ENCODE data around the gene PPM1M. TPM values are rescaled to one million over a fixed set of nuclear protein-coding genes. Genes with fewer than 3 reads are reported as not detected.

PPM1M gene
- total RNA-seq (ENCODE audit: low replicate concordance), result 1.1 and 3.1 TPM in 2 replicates

GRCh38 chr3:52245322-52246263 is at the start of gene PPM1M:
Gene PPM1M (plus strand): TSS chr3:52245759. CDS start chr3:52245825, 66 bp downstream.
- peaks cover 4% of the 10 kb centered on the region for H3K4me1 Mint-ChIP-seq
- H3K4me3 Mint-ChIP-seq, result peak within 1 kb of the TSS; percentile 79
- H3K79me2 ChIP-seq (ENCODE audit: low read depth), result no peaks in the 10 kb centered on the region
- peaks cover 26% of the 10 kb centered on the region for H3K27me3 Mint-ChIP-seq (ENCODE audit: insufficient read depth, low read depth)
- H3K36me3 Mint-ChIP-seq, result peaks cover 11% of the 10 kb centered on the region
- peaks cover 46% of the 10 kb centered on the region for H3K27me3 ChIP-seq
- no peaks in the 10 kb centered on the region for H3K4me1 ChIP-seq
- H3K9ac ChIP-seq, result no peak within 1 kb of the TSS
- no peaks in the 10 kb centered on the region for H3K9me3 ChIP-seq (ENCODE audit: low read depth)
- no peaks in the 10 kb centered on the region for H3K9me3 Mint-ChIP-seq
- no peak within 1 kb of the TSS for H3K27ac Mint-ChIP-seq
- no peaks in the 10 kb centered on the region for H3K36me3 ChIP-seq
- H2AFZ ChIP-seq (replicated peaks), result peak within 1 kb of the TSS; percentile 89
- H3K27ac ChIP-seq, result no peak within 1 kb of the TSS
- peaks cover 18% of the 10 kb centered on the region for H3F3A ChIP-seq (ENCODE audit: low read depth)
- H3K4me2 ChIP-seq, result peak within 1 kb of the TSS; percentile 75
- TF ChIP-seq CTCF (IDR thresholded peaks at IDR 0.05) (no peak), EZH2phosphoT487 (IDR thresholded peaks at IDR 0.05) (peak; percentile 47), EZH2 (IDR thresholded peaks at IDR 0.05) (peak; percentile 84)
- DNase-seq (ENCODE audit: low spot score), result peak; percentile 83
- H3K4me3 ChIP-seq, result peak within 1 kb of the TSS; percentile 49
- H4K20me1 ChIP-seq (ENCODE audit: low read depth), result peaks cover 2% of the 10 kb centered on the region

GRCh38 chr3:52195823-52196331 is 49.7 kb upstream of the PPM1M start:
- Mint-ChIP-seq H3K9me3 (no peaks in the 10 kb centered on the region), H3K36me3 (peaks cover 7% of the 10 kb centered on the region), H3K27ac (no peak overlapping the region), H3K27me3 (ENCODE audit: insufficient read depth, low read depth) (peaks cover 2% of the 10 kb centered on the region), H3K4me1 (peaks cover 23% of the 10 kb centered on the region), H3K4me3 (no peak overlapping the region)
- H3F3A ChIP-seq (ENCODE audit: low read depth), result no peaks in the 10 kb centered on the region
- DNase-seq (ENCODE audit: low spot score), result no peak
- no peak overlapping the region for H3K4me2 ChIP-seq
- H4K20me1 ChIP-seq (ENCODE audit: low read depth), result peaks cover 12% of the 10 kb centered on the region
- no peak overlapping the region for H3K27ac ChIP-seq
- peaks cover 11% of the 10 kb centered on the region for H3K36me3 ChIP-seq
- no peak overlapping the region for H3K4me3 ChIP-seq
- no peaks in the 10 kb centered on the region for H3K9me3 ChIP-seq (ENCODE audit: low read depth)
- no peak overlapping the region for H3K9ac ChIP-seq
- H3K79me2 ChIP-seq (ENCODE audit: low read depth), result peaks cover 28% of the 10 kb centered on the region
- TF ChIP-seq EZH2phosphoT487 (IDR thresholded peaks at IDR 0.05) (no peak), CTCF (IDR thresholded peaks at IDR 0.05) (no peak), EZH2 (IDR thresholded peaks at IDR 0.05) (no peak)
- peaks cover 9% of the 10 kb centered on the region for H3K4me1 ChIP-seq
- no peaks in the 10 kb centered on the region for H3K27me3 ChIP-seq
- H2AFZ ChIP-seq (replicated peaks), result no peak overlapping the region

GRCh38 chr3:52196977-52197376 is 48.6 kb upstream of the PPM1M start:
- no peak for DNase-seq (ENCODE audit: low spot score)
- peak overlapping the region; percentile 99 for H3K4me3 Mint-ChIP-seq
- no peak overlapping the region for H2AFZ ChIP-seq (replicated peaks)
- peaks cover 2% of the 10 kb centered on the region for H3K27me3 Mint-ChIP-seq (ENCODE audit: insufficient read depth, low read depth)
- H4K20me1 ChIP-seq (ENCODE audit: low read depth), result peaks cover 12% of the 10 kb centered on the region
- H3K9me3 Mint-ChIP-seq, result no peaks in the 10 kb centered on the region
- no peak overlapping the region for H3K4me2 ChIP-seq
- peaks cover 16% of the 10 kb centered on the region for H3K4me1 Mint-ChIP-seq
- H3K4me3 ChIP-seq, result no peak overlapping the region
- TF ChIP-seq EZH2phosphoT487 (IDR thresholded peaks at IDR 0.05) (no peak), EZH2 (IDR thresholded peaks at IDR 0.05) (no peak), CTCF (IDR thresholded peaks at IDR 0.05) (no peak)
- H3K27ac ChIP-seq, result no peak overlapping the region
- no peaks in the 10 kb centered on the region for H3K27me3 ChIP-seq
- H3K79me2 ChIP-seq (ENCODE audit: low read depth), result peaks cover 28% of the 10 kb centered on the region
- peaks cover 13% of the 10 kb centered on the region for H3K36me3 Mint-ChIP-seq
- peaks cover 9% of the 10 kb centered on the region for H3K4me1 ChIP-seq
- H3K9me3 ChIP-seq (ENCODE audit: low read depth), result no peaks in the 10 kb centered on the region
- peak overlapping the region; percentile 90 for H3K27ac Mint-ChIP-seq
- no peaks in the 10 kb centered on the region for H3F3A ChIP-seq (ENCODE audit: low read depth)
- H3K9ac ChIP-seq, result no peak overlapping the region
- peaks cover 16% of the 10 kb centered on the region for H3K36me3 ChIP-seq

Data from neural progenitor cell (in vitro differentiated cells).